NCI-H446 treated with DMSO at 0.1 percent for 48 hours (cell line): ENCODE results near the gene MID1.

ENCODE experiments used
- DNase-seq: peaks from one replicate; lab custom pipeline; 2025; lab: John Stamatoyannopoulos, UW

MID1 gene

GRCh38 chrX:10531927-10532326 lies 88.5 kb downstream of the MID1 start:
- DNase-seq, result no peak

- no peak for DNase-seq
Observed at GRCh38 chrX:10529344-10529743, 91.0 kb downstream of the MID1 start.

- no peak for DNase-seq
Observed at GRCh38 chrX:10526451-10526850, 93.9 kb downstream of the MID1 start.

GRCh38 chrX:10525381-10526120 lies 94.8 kb downstream of the MID1 start:
- no peak for DNase-seq

GRCh38 chrX:10524578-10524977 lies 95.8 kb downstream of the MID1 start:
- no peak for DNase-seq

GRCh38 chrX:10519761-10520160 lies 100.6 kb downstream of the MID1 start:
- no peak for DNase-seq

- DNase-seq, result no peak
Observed at GRCh38 chrX:10519278-10519677, 101.1 kb downstream of the MID1 start.

- no peak for DNase-seq
Observed at GRCh38 chrX:10518073-10518472, 102.3 kb downstream of the MID1 start.

GRCh38 chrX:10516781-10517322 lies 103.5 kb downstream of the MID1 start:
- DNase-seq, result no peak

- no peak for DNase-seq
Observed at GRCh38 chrX:10514891-10515290, 105.5 kb downstream of the MID1 start.

- DNase-seq, result no peak
Observed at GRCh38 chrX:10513974-10514373, 106.4 kb downstream of the MID1 start.

- DNase-seq, result no peak
Observed at GRCh38 chrX:10512741-10513140, 107.6 kb downstream of the MID1 start.

GRCh38 chrX:10512258-10512657 lies 108.1 kb downstream of the MID1 start:
- no peak for DNase-seq

GRCh38 chrX:10509397-10509796 lies 111.0 kb downstream of the MID1 start:
- no peak for DNase-seq

GRCh38 chrX:10508891-10509290 lies 111.5 kb downstream of the MID1 start:
- no peak for DNase-seq

GRCh38 chrX:10507876-10508275 lies 112.5 kb downstream of the MID1 start:
- no peak for DNase-seq

GRCh38 chrX:10507181-10507580 lies 113.2 kb downstream of the MID1 start:
- DNase-seq, result no peak

- DNase-seq, result no peak
Observed at GRCh38 chrX:10506781-10507180, 113.6 kb downstream of the MID1 start.

- DNase-seq, result no peak
Observed at GRCh38 chrX:10505726-10506125, 114.7 kb downstream of the MID1 start.

GRCh38 chrX:10502961-10503360 lies 117.4 kb downstream of the MID1 start:
- no peak for DNase-seq

- DNase-seq, result no peak
Observed at GRCh38 chrX:10501611-10502010, 118.8 kb downstream of the MID1 start.

- DNase-seq, result no peak
Observed at GRCh38 chrX:10496345-10496965, 123.9 kb downstream of the MID1 start.

GRCh38 chrX:10495677-10496076 lies 124.7 kb downstream of the MID1 start:
- DNase-seq, result no peak

GRCh38 chrX:10492250-10492649 lies 128.1 kb downstream of the MID1 start:
- DNase-seq, result no peak
